Measurements from ENCODE around the gene KCTD21.
"Not testable (repeated sequence)": the region's sequence is repeated elsewhere in the genome, so short reads cannot be mapped to it uniquely, and the experiment has no call there.

- not testable (repeated sequence) for TF ChIP-seq EZH2phosphoT487, CTCF (IDR thresholded peaks at IDR 0.05; ENCODE audit: low read length)
Measured at GRCh38 chr11:78233046-78233445, 44.6 kb upstream of the KCTD21 start.
